ENCODE results near the gene PPFIBP1. TPM values are rescaled to one million over a fixed set of nuclear protein-coding genes. Genes with fewer than 3 reads are reported as not detected.

The PPFIBP1 gene
- total RNA-seq, 1 donor from 2014 or later = 136 TPM

- intact Hi-C loops (cut with DNase I) = no loop called here
- H3K36me3 ChIP-seq = no peaks in the 10 kb centered on the region
- DNase-seq = no peak
- no peaks in the 10 kb centered on the region for H3K9me3 ChIP-seq
- ATAC-seq = no peak
- no peak for TF ChIP-seq CTCF (IDR thresholded peaks at IDR 0.05)
- no peaks in the 10 kb centered on the region for H3K27me3 ChIP-seq
- H3K4me3 ChIP-seq = no peak overlapping the region
- H3K4me1 ChIP-seq = no peaks in the 10 kb centered on the region
- H3K27ac ChIP-seq = no peak overlapping the region
These were observed 92.5 kb downstream of the PPFIBP1 start for GRCh38 chr12:27616356-27617142.

GRCh38 chr12:27618836-27619235 lies 94.8 kb downstream of the PPFIBP1 start:
- no peak for TF ChIP-seq CTCF (IDR thresholded peaks at IDR 0.05)
- Histone ChIP-seq H3K27me3 (no peaks in the 10 kb centered on the region), H3K4me1 (no peaks in the 10 kb centered on the region), H3K9me3 (no peaks in the 10 kb centered on the region), H3K27ac (no peak overlapping the region), H3K36me3 (no peaks in the 10 kb centered on the region), H3K4me3 (no peak overlapping the region)
- ATAC-seq = no peak
- no peak for DNase-seq
- intact Hi-C loops (cut with DNase I) = no loop called here

- peak; percentile 63 for ATAC-seq
- no peak overlapping the region for H3K27ac ChIP-seq
- H3K36me3 ChIP-seq = no peaks in the 10 kb centered on the region
- no peaks in the 10 kb centered on the region for H3K27me3 ChIP-seq
- no peaks in the 10 kb centered on the region for H3K4me1 ChIP-seq
- no peak for DNase-seq
- TF ChIP-seq CTCF (IDR thresholded peaks at IDR 0.05) = no peak
- intact Hi-C loops (cut with DNase I) = no loop called here
- no peak overlapping the region for H3K4me3 ChIP-seq
- no peaks in the 10 kb centered on the region for H3K9me3 ChIP-seq
These were observed 95.3 kb downstream of the PPFIBP1 start for GRCh38 chr12:27619308-27619707.

- TF ChIP-seq CTCF (IDR thresholded peaks at IDR 0.05) = no peak
- Histone ChIP-seq H3K9me3 (no peaks in the 10 kb centered on the region), H3K36me3 (no peaks in the 10 kb centered on the region), H3K4me3 (no peak overlapping the region), H3K27me3 (no peaks in the 10 kb centered on the region), H3K27ac (no peak overlapping the region), H3K4me1 (no peaks in the 10 kb centered on the region)
- intact Hi-C loops (cut with DNase I) = no loop called here
- ATAC-seq = no peak
- no peak for DNase-seq
These were observed 96.1 kb downstream of the PPFIBP1 start for GRCh38 chr12:27620121-27620520.

- Histone ChIP-seq H3K36me3 (no peaks in the 10 kb centered on the region), H3K4me1 (no peaks in the 10 kb centered on the region), H3K27me3 (no peaks in the 10 kb centered on the region), H3K27ac (no peak overlapping the region), H3K4me3 (no peak overlapping the region), H3K9me3 (no peaks in the 10 kb centered on the region)
- intact Hi-C loops (cut with DNase I) = no loop called here
- ATAC-seq = no peak
- no peak for TF ChIP-seq CTCF (IDR thresholded peaks at IDR 0.05)
- DNase-seq = no peak
These were observed 98.6 kb downstream of the PPFIBP1 start for GRCh38 chr12:27622436-27623195.
